Measurements from ENCODE around the gene SENP1. TPM values are rescaled to one million over a fixed set of nuclear protein-coding genes. Genes with fewer than 3 reads are reported as not detected.

SENP1 gene
- total RNA-seq, 4 donors from 2014 or later = 14.3 to 19.4 (median 17.3) TPM

DNA sequence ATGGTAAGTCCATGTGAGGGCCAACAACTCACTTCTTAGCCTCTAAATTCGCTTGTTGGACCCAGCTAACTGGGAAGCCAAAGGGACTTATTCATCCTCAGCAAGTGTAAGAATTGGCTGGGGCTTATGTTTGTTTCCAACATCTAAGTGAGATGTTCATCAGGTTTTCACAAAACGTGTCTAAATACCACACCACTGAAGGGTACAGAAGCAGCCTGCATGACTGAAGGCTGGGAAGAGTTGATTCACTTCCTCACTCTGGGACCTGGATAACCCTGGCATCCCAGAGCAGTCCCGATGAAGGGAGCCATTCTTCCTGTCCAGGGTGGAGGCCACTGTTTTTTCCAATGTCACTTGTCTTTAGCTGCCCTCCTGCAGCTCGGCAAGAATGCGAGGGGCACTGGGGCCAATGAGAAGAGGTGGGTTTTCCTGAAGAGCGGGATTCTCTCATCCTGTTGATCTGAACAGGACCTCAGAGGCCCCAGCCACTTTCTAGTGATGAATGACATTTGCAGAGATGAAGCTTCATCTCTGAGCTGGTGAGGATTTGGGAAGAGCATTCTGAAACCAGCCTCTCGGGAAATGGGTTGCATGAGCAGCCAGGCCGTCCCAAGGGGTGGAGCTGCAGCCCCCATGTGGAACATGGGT, 89.4 kb downstream of the SENP1 start:
- intact Hi-C loops (cut with DNase I; ENCODE audit: low total_unique reads) = no loop called here
- WGBS, 2 donors = 70 to 73% methylated on average over 8 of the region's 8 CpGs
- H3K4me3 ChIP-seq (ENCODE audit: low read depth, poor library complexity, severe bottlenecking) = no peak overlapping the region
- no peak for DNase-seq (ENCODE audit: low spot score in 2 of 2)
- TF ChIP-seq, protein P1, sequence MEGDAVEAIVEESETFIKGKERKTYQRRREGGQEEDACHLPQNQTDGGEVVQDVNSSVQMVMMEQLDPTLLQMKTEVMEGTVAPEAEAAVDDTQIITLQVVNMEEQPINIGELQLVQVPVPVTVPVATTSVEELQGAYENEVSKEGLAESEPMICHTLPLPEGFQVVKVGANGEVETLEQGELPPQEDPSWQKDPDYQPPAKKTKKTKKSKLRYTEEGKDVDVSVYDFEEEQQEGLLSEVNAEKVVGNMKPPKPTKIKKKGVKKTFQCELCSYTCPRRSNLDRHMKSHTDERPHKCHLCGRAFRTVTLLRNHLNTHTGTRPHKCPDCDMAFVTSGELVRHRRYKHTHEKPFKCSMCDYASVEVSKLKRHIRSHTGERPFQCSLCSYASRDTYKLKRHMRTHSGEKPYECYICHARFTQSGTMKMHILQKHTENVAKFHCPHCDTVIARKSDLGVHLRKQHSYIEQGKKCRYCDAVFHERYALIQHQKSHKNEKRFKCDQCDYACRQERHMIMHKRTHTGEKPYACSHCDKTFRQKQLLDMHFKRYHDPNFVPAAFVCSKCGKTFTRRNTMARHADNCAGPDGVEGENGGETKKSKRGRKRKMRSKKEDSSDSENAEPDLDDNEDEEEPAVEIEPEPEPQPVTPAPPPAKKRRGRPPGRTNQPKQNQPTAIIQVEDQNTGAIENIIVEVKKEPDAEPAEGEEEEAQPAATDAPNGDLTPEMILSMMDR (IDR thresholded peaks at IDR 0.05) = no peak
- no peak for TF ChIP-seq POLR2A (IDR thresholded peaks at IDR 0.05)

DNA sequence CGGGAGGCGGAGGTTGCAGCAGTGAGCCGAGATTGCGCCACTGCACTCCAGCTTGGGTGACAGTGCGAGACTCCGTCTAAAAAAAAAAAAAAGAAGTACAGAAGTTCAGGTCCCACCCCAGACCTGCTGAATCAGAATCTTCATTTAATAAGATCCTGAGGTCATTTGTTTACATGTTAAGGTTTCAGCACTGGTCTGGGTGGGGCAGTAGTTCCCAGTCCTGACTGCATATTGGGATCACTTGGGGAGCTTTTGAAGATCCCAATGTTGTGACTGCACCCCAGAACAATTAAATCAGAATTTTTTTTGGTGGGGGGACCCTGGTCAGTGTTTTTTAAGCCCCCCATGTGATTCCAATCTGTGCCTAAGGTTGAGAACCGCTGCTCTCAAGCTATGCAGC, 89.9 kb downstream of the SENP1 start:
- DNase-seq (ENCODE audit: low spot score in 2 of 2) = no peak
- TF ChIP-seq POLR2A (IDR thresholded peaks at IDR 0.05) = no peak
- TF ChIP-seq, protein P1 (IDR thresholded peaks at IDR 0.05) = no peak
- H3K4me3 ChIP-seq (ENCODE audit: low read depth, poor library complexity, severe bottlenecking) = no peak overlapping the region
- intact Hi-C loops (cut with DNase I; ENCODE audit: low total_unique reads) = no loop called here
- whole genome bisulfite sequencing, 2 donors = 87 to 92% methylated on average over 7 of the region's 7 CpGs

DNA sequence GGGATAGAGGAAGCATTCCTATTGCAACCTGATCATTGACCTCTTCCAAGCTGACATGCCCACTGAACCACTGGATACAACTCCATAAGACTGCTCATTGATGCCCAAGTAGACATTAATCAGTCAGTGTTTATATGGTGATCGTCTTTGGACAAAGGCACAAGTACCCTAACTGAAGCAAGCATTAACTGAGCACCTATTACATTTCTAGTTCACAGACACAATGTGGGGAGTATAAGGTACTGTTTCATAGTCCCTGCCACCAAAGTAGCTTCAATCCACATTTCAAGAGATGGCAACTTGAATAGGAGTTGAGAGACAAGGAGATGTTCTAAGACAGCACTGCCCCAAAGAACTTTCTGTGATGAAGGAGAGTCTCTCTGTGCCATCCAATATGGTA, 90.8 kb downstream of the SENP1 start:
- intact Hi-C loops (cut with DNase I; ENCODE audit: low total_unique reads) = no loop called here
- WGBS, 2 donors = 56 to 82% methylated on average over 1 of the region's 1 CpG
- TF ChIP-seq, protein P1 (IDR thresholded peaks at IDR 0.05) = no peak
- TF ChIP-seq POLR2A (IDR thresholded peaks at IDR 0.05) = no peak
- no peak for DNase-seq (ENCODE audit: low spot score in 2 of 2)
- H3K4me3 ChIP-seq (ENCODE audit: low read depth, poor library complexity, severe bottlenecking) = no peak overlapping the region

DNA sequence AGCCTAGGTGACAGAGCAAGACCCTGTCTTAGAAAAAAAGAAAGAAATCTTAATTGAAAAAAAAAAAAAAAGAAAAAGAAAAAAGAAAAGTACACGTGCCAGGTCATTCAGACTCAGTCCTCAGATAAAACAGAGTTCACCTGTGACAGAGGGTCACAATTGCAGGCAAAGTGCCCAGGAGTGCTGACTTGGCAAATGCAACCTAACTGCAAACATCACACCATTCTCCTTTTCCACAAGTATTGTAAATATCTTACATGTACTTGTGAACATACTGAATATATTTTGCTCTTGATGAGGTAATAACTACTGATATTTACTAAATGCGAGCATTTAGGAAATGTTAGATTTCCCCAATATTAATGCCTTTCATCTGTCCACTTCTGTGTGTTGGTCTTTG, 92.6 kb downstream of the SENP1 start:
- DNase-seq (ENCODE audit: low spot score in 2 of 2) = no peak
- TF ChIP-seq, protein P1 (IDR thresholded peaks at IDR 0.05) = no peak
- no peak for TF ChIP-seq POLR2A (IDR thresholded peaks at IDR 0.05)
- intact Hi-C loops (cut with DNase I; ENCODE audit: low total_unique reads) = no loop called here
- 55 to 75% methylated on average over 2 of the region's 2 CpGs for WGBS, 2 donors
- no peak overlapping the region for H3K4me3 ChIP-seq (ENCODE audit: low read depth, poor library complexity, severe bottlenecking)

DNA sequence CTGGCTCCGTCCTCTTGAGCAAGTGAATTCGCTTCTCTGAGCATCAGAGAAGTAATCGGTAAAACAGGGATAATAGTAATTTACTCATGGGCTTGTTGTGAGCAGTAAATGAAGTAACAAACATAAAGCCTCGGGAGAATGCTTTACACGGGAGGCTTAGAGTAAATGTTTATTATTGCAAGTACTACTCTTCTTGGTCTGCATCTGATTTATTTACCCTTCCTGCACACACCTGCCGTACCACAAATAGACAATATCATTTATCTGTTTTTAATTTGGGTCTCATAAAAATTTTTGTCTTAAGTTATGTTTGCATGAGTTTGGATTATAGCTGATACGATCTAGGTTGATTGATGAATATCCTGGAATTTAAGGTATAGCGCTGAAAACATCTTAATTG, 93.8 kb downstream of the SENP1 start:
- WGBS, 2 donors = 70 to 71% methylated on average over 8 of the region's 8 CpGs
- intact Hi-C loops (cut with DNase I; ENCODE audit: low total_unique reads) = no loop called here
- no peak for DNase-seq (ENCODE audit: low spot score in 2 of 2)
- TF ChIP-seq POLR2A (IDR thresholded peaks at IDR 0.05) = no peak
- TF ChIP-seq, protein P1 (IDR thresholded peaks at IDR 0.05) = no peak
- H3K4me3 ChIP-seq (ENCODE audit: low read depth, poor library complexity, severe bottlenecking) = no peak overlapping the region
